ENCODE measurements around the gene ADGRD2. TPM values are rescaled to one million over a fixed set of nuclear protein-coding genes. Genes with fewer than 3 reads are reported as not detected.

The ADGRD2 gene
- total and polyA plus RNA-seq, 2 of the 13 experiments (the other 11 are each of a cell fraction or from before 2014, with no cell fraction given) = not detected

DNA sequence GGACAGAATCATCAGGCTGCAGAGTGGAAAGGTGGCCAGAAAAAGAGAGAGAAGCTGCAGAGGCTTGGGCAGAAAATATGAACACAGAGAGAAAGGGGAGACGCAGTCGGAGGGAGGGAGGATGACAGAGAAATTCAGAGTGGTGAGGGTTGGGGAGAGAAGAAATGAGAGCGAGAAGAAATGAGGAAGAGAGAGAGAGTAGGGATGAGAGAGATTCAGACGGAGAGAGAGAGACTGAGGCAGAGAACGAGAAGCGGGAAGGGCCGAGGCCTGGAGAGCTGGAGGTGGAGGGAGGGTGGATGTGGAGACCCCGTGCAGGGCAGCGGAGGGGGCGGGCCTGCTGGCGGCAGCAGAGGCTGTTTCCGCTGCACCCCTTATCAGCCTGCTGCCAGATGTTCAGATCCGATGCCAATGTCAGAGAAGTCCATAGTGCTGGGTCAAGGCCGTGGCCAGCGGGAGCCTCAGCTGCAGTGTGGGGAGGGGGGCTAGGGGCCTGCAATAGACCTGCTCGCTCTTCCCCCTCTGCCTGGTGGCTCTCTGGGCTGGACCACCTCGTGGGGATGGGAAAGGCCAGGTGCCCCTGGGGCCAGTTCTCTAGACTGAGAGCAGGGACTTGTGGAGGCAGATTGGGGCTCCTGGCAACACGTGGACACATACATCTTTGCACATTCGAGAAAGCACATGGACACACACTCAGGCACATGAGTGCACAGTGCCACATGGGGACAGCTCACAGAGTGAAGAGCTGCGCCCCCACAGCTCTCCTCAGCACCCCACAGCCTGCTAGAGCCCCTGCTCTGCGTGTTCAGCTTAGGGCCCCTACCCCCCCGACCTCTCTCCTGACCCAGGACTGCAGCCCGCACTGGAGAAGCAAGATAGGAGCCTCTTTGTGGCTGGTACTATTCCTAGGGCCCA, 61.9 kb downstream of the ADGRD2 start (continued):
- TF ChIP-seq ATAD3A (CRISPR knock-in tag; IDR thresholded peaks at IDR 0.05) = no peak
- peak; percentile 90 for TF ChIP-seq RARA (CRISPR knock-in tag; IDR thresholded peaks at IDR 0.05)
- TF ChIP-seq HDAC2 (CRISPR knock-in tag; IDR thresholded peaks at IDR 0.05) = peak; percentile 78
- no peak; the same call in 1 of the 2 replicates for TF ChIP-seq ZNF558 (CRISPR knock-in tag; IDR thresholded peaks at IDR 0.05; ENCODE audit: borderline replicate concordance)
- no peak for TF ChIP-seq ZFP1 (CRISPR knock-in tag; IDR thresholded peaks at IDR 0.05)
- TF ChIP-seq ETV5 (CRISPR knock-in tag; IDR thresholded peaks at IDR 0.05; ENCODE audit: borderline replicate concordance) = peak; percentile 81; the same call in 1 of the 2 replicates
- no peak for TF ChIP-seq TRIM24 (CRISPR knock-in tag; IDR thresholded peaks at IDR 0.05)
- no peak for TF ChIP-seq PAX8 (CRISPR knock-in tag; IDR thresholded peaks at IDR 0.05; ENCODE audit: borderline replicate concordance)
- no peak for TF ChIP-seq ZNF850 (CRISPR knock-in tag; conservative IDR thresholded peaks at IDR 0.05)
- TF ChIP-seq, protein P1, sequence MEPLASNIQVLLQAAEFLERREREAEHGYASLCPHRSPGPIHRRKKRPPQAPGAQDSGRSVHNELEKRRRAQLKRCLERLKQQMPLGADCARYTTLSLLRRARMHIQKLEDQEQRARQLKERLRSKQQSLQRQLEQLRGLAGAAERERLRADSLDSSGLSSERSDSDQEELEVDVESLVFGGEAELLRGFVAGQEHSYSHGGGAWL (CRISPR knock-in tag; IDR thresholded peaks at IDR 0.05) = no peak
- no peak for TF ChIP-seq ZNF639 (CRISPR knock-in tag; conservative IDR thresholded peaks at IDR 0.05)
- TF ChIP-seq ZNF709 (CRISPR knock-in tag; IDR thresholded peaks at IDR 0.05) = no peak
- no peak for TF ChIP-seq E2F2 (CRISPR knock-in tag; IDR thresholded peaks at IDR 0.05; ENCODE audit: borderline replicate concordance)
- TF ChIP-seq, protein P2, sequence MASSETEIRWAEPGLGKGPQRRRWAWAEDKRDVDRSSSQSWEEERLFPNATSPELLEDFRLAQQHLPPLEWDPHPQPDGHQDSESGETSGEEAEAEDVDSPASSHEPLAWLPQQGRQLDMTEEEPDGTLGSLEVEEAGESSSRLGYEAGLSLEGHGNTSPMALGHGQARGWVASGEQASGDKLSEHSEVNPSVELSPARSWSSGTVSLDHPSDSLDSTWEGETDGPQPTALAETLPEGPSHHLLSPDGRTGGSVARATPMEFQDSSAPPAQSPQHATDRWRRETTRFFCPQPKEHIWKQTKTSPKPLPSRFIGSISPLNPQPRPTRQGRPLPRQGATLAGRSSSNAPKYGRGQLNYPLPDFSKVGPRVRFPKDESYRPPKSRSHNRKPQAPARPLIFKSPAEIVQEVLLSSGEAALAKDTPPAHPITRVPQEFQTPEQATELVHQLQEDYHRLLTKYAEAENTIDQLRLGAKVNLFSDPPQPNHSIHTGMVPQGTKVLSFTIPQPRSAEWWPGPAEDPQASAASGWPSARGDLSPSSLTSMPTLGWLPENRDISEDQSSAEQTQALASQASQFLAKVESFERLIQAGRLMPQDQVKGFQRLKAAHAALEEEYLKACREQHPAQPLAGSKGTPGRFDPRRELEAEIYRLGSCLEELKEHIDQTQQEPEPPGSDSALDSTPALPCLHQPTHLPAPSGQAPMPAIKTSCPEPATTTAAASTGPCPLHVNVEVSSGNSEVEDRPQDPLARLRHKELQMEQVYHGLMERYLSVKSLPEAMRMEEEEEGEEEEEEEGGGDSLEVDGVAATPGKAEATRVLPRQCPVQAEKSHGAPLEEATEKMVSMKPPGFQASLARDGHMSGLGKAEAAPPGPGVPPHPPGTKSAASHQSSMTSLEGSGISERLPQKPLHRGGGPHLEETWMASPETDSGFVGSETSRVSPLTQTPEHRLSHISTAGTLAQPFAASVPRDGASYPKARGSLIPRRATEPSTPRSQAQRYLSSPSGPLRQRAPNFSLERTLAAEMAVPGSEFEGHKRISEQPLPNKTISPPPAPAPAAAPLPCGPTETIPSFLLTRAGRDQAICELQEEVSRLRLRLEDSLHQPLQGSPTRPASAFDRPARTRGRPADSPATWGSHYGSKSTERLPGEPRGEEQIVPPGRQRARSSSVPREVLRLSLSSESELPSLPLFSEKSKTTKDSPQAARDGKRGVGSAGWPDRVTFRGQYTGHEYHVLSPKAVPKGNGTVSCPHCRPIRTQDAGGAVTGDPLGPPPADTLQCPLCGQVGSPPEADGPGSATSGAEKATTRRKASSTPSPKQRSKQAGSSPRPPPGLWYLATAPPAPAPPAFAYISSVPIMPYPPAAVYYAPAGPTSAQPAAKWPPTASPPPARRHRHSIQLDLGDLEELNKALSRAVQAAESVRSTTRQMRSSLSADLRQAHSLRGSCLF (CRISPR knock-in tag; IDR thresholded peaks at IDR 0.05; ENCODE audit: borderline replicate concordance) = no peak
- no peak for TF ChIP-seq NFE2L1 (CRISPR knock-in tag; IDR thresholded peaks at IDR 0.05; ENCODE audit: borderline replicate concordance)
- no peak for TF ChIP-seq NFE2L2 (IDR thresholded peaks at IDR 0.05; ENCODE audit: low read length)
- TF ChIP-seq WIZ (CRISPR knock-in tag; IDR thresholded peaks at IDR 0.05) = no peak
- no peak for TF ChIP-seq ZNF567 (CRISPR knock-in tag; IDR thresholded peaks at IDR 0.05; ENCODE audit: borderline replicate concordance)
- no peak for TF ChIP-seq ZNF75D (CRISPR knock-in tag; IDR thresholded peaks at IDR 0.05; ENCODE audit: borderline replicate concordance)
- TF ChIP-seq PCBP1 (IDR thresholded peaks at IDR 0.05; ENCODE audit: borderline replicate concordance, low read depth, low read length) = no peak
- TF ChIP-seq CBX5 (CRISPR knock-in tag; IDR thresholded peaks at IDR 0.05; ENCODE audit: borderline replicate concordance) = no peak
- peak; percentile 56; the same call in 1 of the 2 replicates for TF ChIP-seq ZNF543 (CRISPR knock-in tag; IDR thresholded peaks at IDR 0.05)
- TF ChIP-seq PAWR (CRISPR knock-in tag; IDR thresholded peaks at IDR 0.05; ENCODE audit: borderline replicate concordance) = no peak

All from HepG2 (cell line).